ENCODE results near the gene RPL7A. TPM values are rescaled to one million over a fixed set of nuclear protein-coding genes. Genes with fewer than 3 reads are reported as not detected.
"Not testable (repeated sequence)": the region's sequence is repeated elsewhere in the genome, so short reads cannot be mapped to it uniquely, and the experiment has no call there.

Gene RPL7A
- total and polyA plus RNA-seq, 7 donors, result 1,013 to 3,403 (median 1,526) TPM

GRCh38 chr9:133386338-133386737, 38.3 kb downstream of the RPL7A start:
- TF ChIP-seq, protein P1, sequence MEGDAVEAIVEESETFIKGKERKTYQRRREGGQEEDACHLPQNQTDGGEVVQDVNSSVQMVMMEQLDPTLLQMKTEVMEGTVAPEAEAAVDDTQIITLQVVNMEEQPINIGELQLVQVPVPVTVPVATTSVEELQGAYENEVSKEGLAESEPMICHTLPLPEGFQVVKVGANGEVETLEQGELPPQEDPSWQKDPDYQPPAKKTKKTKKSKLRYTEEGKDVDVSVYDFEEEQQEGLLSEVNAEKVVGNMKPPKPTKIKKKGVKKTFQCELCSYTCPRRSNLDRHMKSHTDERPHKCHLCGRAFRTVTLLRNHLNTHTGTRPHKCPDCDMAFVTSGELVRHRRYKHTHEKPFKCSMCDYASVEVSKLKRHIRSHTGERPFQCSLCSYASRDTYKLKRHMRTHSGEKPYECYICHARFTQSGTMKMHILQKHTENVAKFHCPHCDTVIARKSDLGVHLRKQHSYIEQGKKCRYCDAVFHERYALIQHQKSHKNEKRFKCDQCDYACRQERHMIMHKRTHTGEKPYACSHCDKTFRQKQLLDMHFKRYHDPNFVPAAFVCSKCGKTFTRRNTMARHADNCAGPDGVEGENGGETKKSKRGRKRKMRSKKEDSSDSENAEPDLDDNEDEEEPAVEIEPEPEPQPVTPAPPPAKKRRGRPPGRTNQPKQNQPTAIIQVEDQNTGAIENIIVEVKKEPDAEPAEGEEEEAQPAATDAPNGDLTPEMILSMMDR (IDR thresholded peaks at IDR 0.05), result no peak
- intact Hi-C loops (cut with DNase I), result no loop called here
- 69 to 74% (median 73%) methylated on average over 13 of the region's 13 CpGs for WGBS, 3 donors
- ATAC-seq, result no peak
- Histone ChIP-seq H3K4me3 (no peak overlapping the region), H3K27me3 (ENCODE audit: insufficient read depth in 3 of 3, low read length in 2 of 3) (peaks cover 0 to 10% (median 0%) of the 10 kb centered on the region in 3 donors), H3K27ac (no peak overlapping the region), H3K36me3 (ENCODE audit: insufficient read depth in 1 of 2, low read depth in 1 of 2) (no peaks in the 10 kb centered on the region), H3K9me3 (no peaks in the 10 kb centered on the region), H3K4me1 (no peaks in the 10 kb centered on the region)
- DNase-seq, result no peak

DNA sequence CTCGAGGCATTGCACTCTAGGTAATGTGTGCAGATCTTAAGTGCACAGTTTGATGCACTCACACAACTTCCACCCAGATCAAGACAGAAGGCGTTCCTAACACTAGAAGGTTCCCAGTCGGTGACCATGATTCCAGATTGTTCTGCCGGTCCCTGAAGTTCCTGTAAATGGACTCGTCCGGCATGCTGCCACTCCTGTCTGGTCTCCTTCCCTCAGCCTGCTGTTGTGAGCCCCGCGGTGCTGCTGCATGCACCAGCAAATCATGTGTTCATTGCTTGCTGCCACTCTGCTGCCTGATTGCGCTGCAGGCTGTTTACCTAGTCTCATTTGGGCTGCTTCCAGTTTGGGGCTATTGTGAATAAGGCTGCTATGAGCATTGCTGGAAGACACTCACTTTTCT, 39.7 kb downstream of the RPL7A start:
- Histone ChIP-seq H3K4me3 (no peak overlapping the region), H3K9me3 (no peaks in the 10 kb centered on the region), H3K27ac (no peak overlapping the region), H3K4me1 (no peaks in the 10 kb centered on the region), H3K27me3 (ENCODE audit: insufficient read depth in 3 of 3, low read length in 2 of 3) (peaks cover 0 to 10% (median 0%) of the 10 kb centered on the region in 3 donors), H3K36me3 (ENCODE audit: insufficient read depth in 1 of 2, low read depth in 1 of 2) (no peaks in the 10 kb centered on the region)
- TF ChIP-seq, protein P1 (IDR thresholded peaks at IDR 0.05), result no peak
- ATAC-seq (no peak), DNase-seq (no peak)
- intact Hi-C loops (cut with DNase I), result no loop called here
- WGBS, 3 donors, result 83 to 84% (median 84%) methylated on average over 9 of the region's 9 CpGs

GRCh38 chr9:133389025-133389557, 41.1 kb downstream of the RPL7A start:
- H3K27ac ChIP-seq, result no peak overlapping the region
- peaks cover 0 to 11% (median 4%) of the 10 kb centered on the region in 3 donors for H3K27me3 ChIP-seq (ENCODE audit: insufficient read depth in 3 of 3, low read length in 2 of 3)
- DNase-seq, result no peak
- intact Hi-C loops (cut with DNase I), result no loop called here
- no peak for ATAC-seq
- H3K4me3 ChIP-seq, result no peak overlapping the region
- H3K36me3 ChIP-seq (ENCODE audit: insufficient read depth in 1 of 2, low read depth in 1 of 2), result no peaks in the 10 kb centered on the region
- WGBS, 3 donors, result 89 to 92% (median 92%) methylated on average over 12 of the region's 12 CpGs
- TF ChIP-seq, protein P1 (IDR thresholded peaks at IDR 0.05), result no peak
- H3K9me3 ChIP-seq, result no peaks in the 10 kb centered on the region
- no peaks in the 10 kb centered on the region for H3K4me1 ChIP-seq

GRCh38 chr9:133389562-133389961, 41.5 kb downstream of the RPL7A start:
- Histone ChIP-seq H3K36me3 (ENCODE audit: insufficient read depth in 1 of 2, low read depth in 1 of 2) (no peaks in the 10 kb centered on the region), H3K27ac (no peak overlapping the region), H3K4me3 (no peak overlapping the region), H3K9me3 (no peaks in the 10 kb centered on the region), H3K4me1 (no peaks in the 10 kb centered on the region), H3K27me3 (ENCODE audit: insufficient read depth in 3 of 3, low read length in 2 of 3) (peaks cover 0 to 15% (median 4%) of the 10 kb centered on the region in 3 donors)
- TF ChIP-seq, protein P1 (IDR thresholded peaks at IDR 0.05), result no peak
- ATAC-seq (no peak), DNase-seq (no peak)
- 73 to 75% (median 73%) methylated on average over 13 of the region's 13 CpGs for WGBS, 3 donors
- intact Hi-C loops (cut with DNase I), result no loop called here

DNA sequence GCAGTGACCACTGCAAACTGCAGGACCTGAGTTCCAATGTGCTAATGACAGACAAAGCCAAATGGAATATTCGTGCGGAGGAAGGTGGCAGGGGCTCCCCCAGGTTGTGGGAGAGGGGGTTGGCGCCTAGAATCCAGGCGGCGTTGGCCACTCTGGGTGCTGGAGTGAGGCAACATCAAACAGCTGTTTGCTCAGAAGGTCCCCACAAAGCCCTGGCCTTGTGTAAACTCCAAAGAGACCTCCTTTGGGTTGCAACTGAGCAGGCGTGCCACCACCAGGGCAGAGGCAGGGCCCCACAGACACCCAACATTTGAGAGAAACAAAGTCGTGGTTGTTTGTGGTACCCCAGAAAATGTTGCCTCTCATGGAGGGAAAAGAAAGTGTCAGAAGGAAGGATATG, 42.7 kb downstream of the RPL7A start:
- Histone ChIP-seq H3K4me3 (no peak overlapping the region), H3K27me3 (ENCODE audit: insufficient read depth in 3 of 3, low read length in 2 of 3) (peaks cover 0 to 26% (median 5%) of the 10 kb centered on the region in 3 donors), H3K4me1 (no peaks in the 10 kb centered on the region), H3K36me3 (ENCODE audit: insufficient read depth in 1 of 2, low read depth in 1 of 2) (no peaks in the 10 kb centered on the region), H3K27ac (no peak overlapping the region), H3K9me3 (no peaks in the 10 kb centered on the region)
- TF ChIP-seq, protein P1 (IDR thresholded peaks at IDR 0.05), result no peak
- WGBS, 3 donors, result 71 to 80% (median 73%) methylated on average over 7 of the region's 7 CpGs
- DNase-seq (no peak), ATAC-seq (no peak)
- intact Hi-C loops (cut with DNase I), result no loop called here

GRCh38 chr9:133391449-133391848, 43.4 kb downstream of the RPL7A start:
- DNase-seq; H3K4me3 ChIP-seq; intact Hi-C loops (cut with DNase I); H3K36me3 ChIP-seq (ENCODE audit: insufficient read depth in 1 of 2, low read depth in 1 of 2); H3K27ac ChIP-seq; H3K4me1 ChIP-seq; H3K9me3 ChIP-seq; ATAC-seq: not testable (repeated sequence)
- H3K27me3 ChIP-seq (ENCODE audit: insufficient read depth in 3 of 3, low read length in 2 of 3), result peaks cover 0 to 31% (median 6%) of the 10 kb centered on the region in 3 donors
- 38 to 51% (median 48%) methylated on average over 2 to 3 of the region's 4 CpGs for WGBS, 3 donors

DNA sequence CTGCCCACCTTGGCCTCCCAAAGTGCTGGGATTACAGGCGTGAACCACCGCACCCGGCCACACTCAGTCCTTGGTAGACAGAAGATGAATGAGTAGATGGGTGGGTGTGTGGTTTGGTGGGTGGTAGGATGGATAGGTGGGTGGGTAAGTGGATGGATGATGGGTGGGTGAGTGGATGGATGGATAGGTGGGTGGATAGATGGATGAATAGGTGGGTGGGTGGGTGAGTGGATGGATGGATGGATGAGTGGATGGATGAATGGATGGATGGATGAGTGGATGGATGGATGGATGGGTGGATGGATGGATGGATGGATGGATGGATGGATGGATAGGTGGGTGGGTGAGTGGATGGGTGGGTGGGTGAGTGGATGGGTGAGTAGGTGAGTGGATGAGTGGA, 44.3 kb downstream of the RPL7A start:
- H3K9me3 ChIP-seq; H3K4me3 ChIP-seq; H3K4me1 ChIP-seq; ATAC-seq; intact Hi-C loops (cut with DNase I); DNase-seq; H3K36me3 ChIP-seq (ENCODE audit: insufficient read depth in 1 of 2, low read depth in 1 of 2); H3K27ac ChIP-seq: not testable (repeated sequence)
- H3K27me3 ChIP-seq (ENCODE audit: insufficient read depth in 3 of 3, low read length in 2 of 3), result peaks cover 0 to 34% (median 8%) of the 10 kb centered on the region in 3 donors
- 91 to 97% (median 96%) methylated on average over 3 of the region's 3 CpGs for WGBS, 3 donors
